Endometrium (tissue), 2 donors: ENCODE measurements around the gene DLG4.
"Not testable (repeated sequence)": the region's sequence is repeated elsewhere in the genome, so short reads cannot be mapped to it uniquely, and the experiment has no call there.

ENCODE experiments used
- FAIRE-seq: peaks from 2 replicates; lab custom pipeline; 2012; peaks lifted over from hg19 to GRCh38; lab: Jason Lieb, UNC
- donor health status: control.
- donor health status: control.

Gene DLG4

GRCh38 chr17:7249214-7249613 lies 29.6 kb upstream of the DLG4 start:
- no peak for FAIRE-seq

GRCh38 chr17:7248796-7249195 lies 29.2 kb upstream of the DLG4 start:
- no peak for FAIRE-seq

- FAIRE-seq: no peak
Observed at GRCh38 chr17:7246779-7247178, 27.1 kb upstream of the DLG4 start.

- FAIRE-seq: not testable (repeated sequence)
Observed at GRCh38 chr17:7243838-7244237, 24.2 kb upstream of the DLG4 start.

GRCh38 chr17:7243453-7243729 lies 23.8 kb upstream of the DLG4 start:
- FAIRE-seq: no peak

- FAIRE-seq: peak; percentile 43
Observed at GRCh38 chr17:7242717-7243452, 23.2 kb upstream of the DLG4 start.

GRCh38 chr17:7241783-7242716 lies 22.4 kb upstream of the DLG4 start, which contains the start of gene GABARAP:
GABARAP (minus strand) TSS chr17:7242449; CDS start chr17:7242330, 119 bp downstream.
- FAIRE-seq: peak; percentile 55

GRCh38 chr17:7241090-7241733 lies 21.6 kb upstream of the DLG4 start:
- no peak for FAIRE-seq

- no peak for FAIRE-seq
Observed at GRCh38 chr17:7240375-7240774, 20.7 kb upstream of the DLG4 start.

GRCh38 chr17:7239091-7240027 lies 19.7 kb upstream of the DLG4 start, which contains the start of gene PHF23:
PHF23 (minus strand) TSS chr17:7239457; CDS start chr17:7239279, 178 bp downstream.
- peak; percentile 96 for FAIRE-seq

GRCh38 chr17:7238420-7239090 lies 18.9 kb upstream of the DLG4 start:
- no peak for FAIRE-seq

- FAIRE-seq: no peak
Observed at GRCh38 chr17:7237761-7238419, 18.3 kb upstream of the DLG4 start.

- no peak for FAIRE-seq
Observed at GRCh38 chr17:7237266-7237760, 17.7 kb upstream of the DLG4 start.

- no peak for FAIRE-seq
Observed at GRCh38 chr17:7236808-7237207, 17.2 kb upstream of the DLG4 start.

GRCh38 chr17:7235693-7236665 lies 16.3 kb upstream of the DLG4 start:
- FAIRE-seq: no peak

- peak; percentile 31 for FAIRE-seq
Observed at GRCh38 chr17:7234083-7234951, 14.7 kb upstream of the DLG4 start, which contains the start of gene DVL2. DVL2 (minus strand) TSS chr17:7234517; CDS start chr17:7234262, 255 bp downstream.

GRCh38 chr17:7233701-7234082 lies 14.1 kb upstream of the DLG4 start:
- FAIRE-seq: no peak

- FAIRE-seq: no peak
Observed at GRCh38 chr17:7232114-7232513, 12.5 kb upstream of the DLG4 start.
